CD4-positive, alpha-beta T cell (primary cell): Measurements from ENCODE around the gene BICD1. TPM values are rescaled to one million over a fixed set of nuclear protein-coding genes. Genes with fewer than 3 reads are reported as not detected.

Experiments used
- ATAC-seq: fragments of 200-7000 bp; cut with Tn5 transposase; one replicate; pipeline ENCODE4 v1.10.0; 2022; ENCODE audit warnings: mild to moderate bottlenecking; ENCODE audit not compliant: poor library complexity
- CTCF ChIA-PET: fragments of 350-600 bp; sonication (Branson Sonifier 250); formaldehyde crosslinking; loops from one replicate; lab custom pipeline; 2021; ENCODE audit warnings: antibody characterized with exemption, inconsistent platforms; lab: Charles Lee
- POLR2A ChIA-PET: fragments of 350-600 bp; sonication (Branson Sonifier 250); formaldehyde crosslinking; loops from one replicate; lab custom pipeline; 2021; ENCODE audit warnings: antibody characterized with exemption, inconsistent platforms; lab: Charles Lee
- DNase-seq, 14 experiments: peaks; one replicate each; pipeline ENCODE4 v3.0.0-alpha.2; 2013 to 2020; ENCODE audit warnings: mixed read lengths in 2 of 14
- H3K27ac ChIP-seq, 2 donors: one replicate each; pipeline versions ENCODE4 v1.5.1 to v1.7.0; 2013; ENCODE audit warnings: low read length in 2 of 2, low read depth in 1 of 2, mild to moderate bottlenecking in 1 of 2
- H3K27me3 ChIP-seq, 2 experiments: 1 replicate in 1 of 2; 2 replicates in 1 of 2; pipeline versions ENCODE4 v1.6.1 to v1.7.0; 2013; ENCODE audit warnings: low read length in 2 of 2, control low read depth in 1 of 2, mild to moderate bottlenecking in 1 of 2, moderate library complexity in 1 of 2; ENCODE audit not compliant: insufficient read depth in 2 of 2, control insufficient read depth in 1 of 2
- H3K36me3 ChIP-seq: one replicate; pipeline ENCODE4 v1.6.1; 2013; ENCODE audit warnings: low read length, control low read depth; ENCODE audit not compliant: insufficient read depth
- H3K4me1 ChIP-seq: one replicate; pipeline ENCODE4 v1.6.1; 2013; ENCODE audit warnings: low read length, control low read depth; ENCODE audit not compliant: insufficient read depth
- H3K4me3 ChIP-seq: one replicate; pipeline ENCODE4 v1.5.1; 2013; ENCODE audit warnings: mild to moderate bottlenecking, low read length, moderate library complexity
- H3K9me3 ChIP-seq, 2 experiments: 1 replicate in 1 of 2; 2 replicates in 1 of 2; pipeline versions ENCODE4 v1.6.1 to v1.7.0; 2013; ENCODE audit warnings: low read length in 2 of 2, mild to moderate bottlenecking in 2 of 2, control low read depth in 1 of 2, moderate library complexity in 1 of 2; ENCODE audit not compliant: control insufficient read depth in 1 of 2, insufficient read depth in 1 of 2
- H3K27ac Mint-ChIP-seq: one replicate; pipeline ENCODE4 v1.8.0; 2020; ENCODE audit warnings: mixed read lengths
- H3K27me3 Mint-ChIP-seq: one replicate; pipeline ENCODE4 v1.8.0; 2021; ENCODE audit warnings: mixed read lengths
- H3K36me3 Mint-ChIP-seq: one replicate; pipeline ENCODE4 v1.8.0; 2021; ENCODE audit warnings: low read depth, mixed read lengths
- H3K4me1 Mint-ChIP-seq: one replicate; pipeline ENCODE4 v1.8.0; 2021; ENCODE audit warnings: low read depth, mixed read lengths
- H3K4me3 Mint-ChIP-seq: one replicate; pipeline ENCODE4 v1.8.0; 2020; ENCODE audit warnings: mild to moderate bottlenecking, mixed read lengths
- H3K9me3 Mint-ChIP-seq: one replicate; pipeline ENCODE4 v1.8.0; 2020; ENCODE audit warnings: mixed read lengths
- intact Hi-C, 2 experiments: fragments of 100-400 bp; cut with DNase I in 1 of 2; cut with micrococcal nuclease in 1 of 2; formaldehyde crosslinking; loops; one replicate each; pipeline versions ENCODE4 v1.15.1 to v1.9.0; 2023 to 2025; cut with DNase I, micrococcal nuclease
- total RNA-seq, 174 experiments: library from RNA in 2 of 174; stranded (reverse) in 2 of 174; gene quantifications; one replicate each; pipeline ENCODE4 v1.2.3 and lab custom pipeline; 2021 to 2026
- TF ChIP-seq, protein P1 (sequence below): fragments of 200-600 bp; IDR thresholded peaks from one replicate; pipeline ENCODE4 v1.8.0; 2022; ENCODE audit warnings: antibody characterized with exemption, mild to moderate bottlenecking

The BICD1 gene
- total RNA-seq, 2 experiments from 2014 or later = 13.5 to 14.3 TPM

DNA sequence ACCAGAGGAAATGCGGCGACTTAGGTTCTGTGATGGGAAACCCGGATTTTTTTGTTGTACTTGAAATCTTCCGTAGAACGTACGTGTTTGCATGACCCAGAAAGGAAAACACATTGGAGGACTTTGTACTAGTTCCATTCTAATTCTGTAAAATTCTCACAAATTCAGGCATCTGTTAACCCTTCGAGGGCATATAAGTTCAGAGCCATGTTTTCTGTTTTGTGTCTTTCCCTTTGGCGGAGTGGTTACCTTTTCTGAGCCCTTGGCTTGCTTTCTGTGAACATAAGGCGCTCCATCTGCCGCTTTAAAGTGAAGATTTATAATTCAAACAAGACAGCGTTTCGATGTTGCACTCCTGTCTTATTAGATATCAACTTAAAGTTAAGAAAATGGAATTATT lies 34.2 kb downstream of the BICD1 start:
- Histone ChIP-seq H3K4me1 (peaks cover 7% of the 10 kb centered on the region), H3K9me3 (no peaks in the 10 kb centered on the region), H3K4me3 (no peak overlapping the region), H3K36me3 (no peaks in the 10 kb centered on the region), H3K27me3 (no peaks in the 10 kb centered on the region), H3K27ac (no peak overlapping the region)
- intact Hi-C loops = no loop called here
- H3K9me3 Mint-ChIP-seq = no peaks in the 10 kb centered on the region
- CTCF ChIA-PET = interaction anchor here (1.1 kb wide), 1 partner anchor 80 kb away, joined by 3 read pairs; no protein-coding TSS in a partner anchor
- no peaks in the 10 kb centered on the region for H3K36me3 Mint-ChIP-seq
- H3K4me1 Mint-ChIP-seq = peaks cover 27% of the 10 kb centered on the region
- POLR2A ChIA-PET = no interaction called here
- peak overlapping the region; percentile 57 for H3K27ac Mint-ChIP-seq
- peak overlapping the region; percentile 87 for H3K4me3 Mint-ChIP-seq
- ATAC-seq = no peak
- H3K27me3 Mint-ChIP-seq = no peaks in the 10 kb centered on the region
- TF ChIP-seq, protein P1, sequence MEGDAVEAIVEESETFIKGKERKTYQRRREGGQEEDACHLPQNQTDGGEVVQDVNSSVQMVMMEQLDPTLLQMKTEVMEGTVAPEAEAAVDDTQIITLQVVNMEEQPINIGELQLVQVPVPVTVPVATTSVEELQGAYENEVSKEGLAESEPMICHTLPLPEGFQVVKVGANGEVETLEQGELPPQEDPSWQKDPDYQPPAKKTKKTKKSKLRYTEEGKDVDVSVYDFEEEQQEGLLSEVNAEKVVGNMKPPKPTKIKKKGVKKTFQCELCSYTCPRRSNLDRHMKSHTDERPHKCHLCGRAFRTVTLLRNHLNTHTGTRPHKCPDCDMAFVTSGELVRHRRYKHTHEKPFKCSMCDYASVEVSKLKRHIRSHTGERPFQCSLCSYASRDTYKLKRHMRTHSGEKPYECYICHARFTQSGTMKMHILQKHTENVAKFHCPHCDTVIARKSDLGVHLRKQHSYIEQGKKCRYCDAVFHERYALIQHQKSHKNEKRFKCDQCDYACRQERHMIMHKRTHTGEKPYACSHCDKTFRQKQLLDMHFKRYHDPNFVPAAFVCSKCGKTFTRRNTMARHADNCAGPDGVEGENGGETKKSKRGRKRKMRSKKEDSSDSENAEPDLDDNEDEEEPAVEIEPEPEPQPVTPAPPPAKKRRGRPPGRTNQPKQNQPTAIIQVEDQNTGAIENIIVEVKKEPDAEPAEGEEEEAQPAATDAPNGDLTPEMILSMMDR = no peak
- no peak for DNase-seq

DNA sequence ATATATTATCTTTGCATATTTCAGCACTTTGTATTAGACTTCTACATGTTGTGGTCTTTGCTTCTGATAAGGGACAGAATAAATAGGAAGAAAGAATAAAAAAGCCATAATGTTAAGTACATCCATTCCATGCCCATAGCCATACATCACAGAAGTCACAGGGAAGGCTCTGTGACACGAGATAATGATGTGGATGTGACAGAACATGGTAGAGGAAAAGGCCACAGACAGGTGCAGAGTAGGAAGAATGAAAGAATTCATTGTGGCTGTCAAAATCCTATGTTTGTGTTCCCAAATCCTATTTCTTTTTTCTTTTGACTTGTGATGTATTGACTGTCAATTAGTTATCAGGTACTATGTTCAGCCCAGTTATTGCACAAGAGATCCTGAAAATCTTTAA lies 38.4 kb downstream of the BICD1 start:
- Histone ChIP-seq H3K27ac (no peak overlapping the region), H3K36me3 (no peaks in the 10 kb centered on the region), H3K9me3 (no peaks in the 10 kb centered on the region), H3K4me3 (no peak overlapping the region), H3K4me1 (no peaks in the 10 kb centered on the region), H3K27me3 (no peaks in the 10 kb centered on the region)
- no peak overlapping the region for H3K27ac Mint-ChIP-seq
- no peak for ATAC-seq
- no peak for DNase-seq
- H3K27me3 Mint-ChIP-seq = no peaks in the 10 kb centered on the region
- ChIA-PET CTCF (no interaction called here), POLR2A (no interaction called here)
- intact Hi-C loops = no loop called here
- no peak overlapping the region for H3K4me3 Mint-ChIP-seq
- H3K9me3 Mint-ChIP-seq = no peaks in the 10 kb centered on the region
- TF ChIP-seq, protein P1 = no peak
- H3K36me3 Mint-ChIP-seq = peaks cover 8% of the 10 kb centered on the region
- H3K4me1 Mint-ChIP-seq = peaks cover 13% of the 10 kb centered on the region

DNA sequence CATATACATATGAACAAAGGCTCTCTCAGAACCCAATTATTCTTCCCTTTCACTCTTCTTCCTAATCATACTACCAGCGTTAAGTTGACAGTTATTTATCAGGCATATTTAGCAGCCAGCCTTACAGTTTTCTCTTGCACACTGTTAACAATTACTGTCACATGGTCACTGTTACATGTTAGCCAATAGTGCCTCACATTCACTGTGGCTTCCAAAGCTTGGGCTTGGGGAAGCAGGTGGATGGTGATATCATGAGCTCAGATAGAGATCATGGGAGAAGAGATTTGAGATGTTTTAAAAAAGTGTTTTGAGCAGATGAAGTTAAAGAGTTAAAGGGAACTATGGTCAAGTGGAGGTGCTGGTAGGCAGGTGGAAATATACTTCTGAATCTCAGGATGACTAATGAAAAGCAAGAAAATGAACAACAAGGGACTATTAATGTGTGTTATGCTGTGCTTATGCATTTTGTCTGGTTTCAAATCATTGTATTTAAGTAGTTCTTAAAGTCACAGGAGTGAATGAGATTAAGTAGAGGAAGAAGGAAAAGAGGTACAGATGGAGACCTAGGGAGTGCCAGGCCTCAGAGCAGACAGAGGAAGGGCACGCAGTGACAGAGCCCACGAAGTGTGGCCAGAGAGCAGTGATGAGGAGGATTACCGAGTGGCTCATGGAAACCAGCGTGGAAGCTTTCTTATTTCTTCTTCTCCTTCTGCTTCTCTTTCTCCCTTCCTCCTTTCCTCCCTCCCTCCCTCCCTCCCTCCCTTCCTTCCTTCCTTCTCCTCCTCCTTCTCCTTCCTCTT lies 39.6 kb downstream of the BICD1 start:
- Histone ChIP-seq H3K27ac (no peak overlapping the region), H3K36me3 (no peaks in the 10 kb centered on the region), H3K9me3 (no peaks in the 10 kb centered on the region), H3K4me1 (no peaks in the 10 kb centered on the region), H3K27me3 (no peaks in the 10 kb centered on the region), H3K4me3 (no peak overlapping the region)
- ChIA-PET POLR2A (no interaction called here), CTCF (no interaction called here)
- TF ChIP-seq, protein P1 = no peak
- Mint-ChIP-seq H3K27me3 (no peaks in the 10 kb centered on the region), H3K4me3 (no peak overlapping the region), H3K4me1 (peaks cover 5% of the 10 kb centered on the region), H3K9me3 (no peaks in the 10 kb centered on the region), H3K27ac (no peak overlapping the region), H3K36me3 (peaks cover 17% of the 10 kb centered on the region)
- DNase-seq (no peak), ATAC-seq (no peak)
- intact Hi-C loops = no loop called here
